NCI-H1417 (cell line): ENCODE results near the gene BTBD9.
"Not testable (repeated sequence)": the region's sequence is repeated elsewhere in the genome, so short reads cannot be mapped to it uniquely, and the experiment has no call there.

Experiments used
- DNase-seq, 3 experiments: peaks; one replicate each; lab custom pipeline; 2025; lab: John Stamatoyannopoulos, UW

The BTBD9 gene

GRCh38 chr6:38387971-38388370 is 251.8 kb downstream of the BTBD9 start:
- DNase-seq = no peak

- DNase-seq = no peak
Observed at GRCh38 chr6:38387461-38387860, 252.3 kb downstream of the BTBD9 start.

DNA sequence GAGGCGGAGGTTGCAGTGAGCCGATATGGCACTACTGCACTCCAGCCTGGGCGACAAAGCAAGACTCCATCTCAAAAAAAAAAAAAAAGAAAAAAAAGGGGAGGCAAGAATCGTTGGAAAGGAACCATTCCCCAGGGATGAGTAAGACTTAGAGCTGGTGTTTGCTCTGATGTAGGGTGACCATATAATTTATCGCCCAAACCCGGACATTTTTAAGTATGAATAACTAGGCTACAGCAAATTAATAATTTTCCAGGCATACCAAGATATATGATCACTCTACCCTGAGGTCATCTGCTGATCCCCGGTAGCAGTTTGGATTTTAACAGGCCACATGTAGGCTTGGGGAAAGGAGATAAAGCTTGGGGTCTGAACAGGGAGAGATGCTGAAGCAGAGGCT is 260.9 kb downstream of the BTBD9 start:
- DNase-seq = no peak

DNA sequence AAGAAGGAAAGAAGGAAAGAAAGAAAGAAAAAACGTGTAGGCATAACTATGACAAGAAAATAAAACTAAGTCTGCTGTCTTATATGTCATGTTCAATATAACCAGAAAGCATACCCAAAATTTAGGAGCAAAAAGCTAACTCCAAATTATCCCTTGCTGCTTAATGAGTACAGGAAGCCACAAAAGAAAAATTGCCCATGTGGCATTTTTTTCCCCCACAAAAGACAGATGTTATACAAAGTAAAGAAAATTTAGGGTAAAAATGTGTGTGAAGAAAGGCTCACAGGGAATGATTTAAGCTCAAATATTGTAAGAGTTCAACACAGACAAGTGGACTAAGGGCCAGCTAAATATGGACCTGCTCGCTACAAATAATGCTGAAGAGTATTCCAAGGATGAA is 263.8 kb downstream of the BTBD9 start:
- DNase-seq = no peak

DNA sequence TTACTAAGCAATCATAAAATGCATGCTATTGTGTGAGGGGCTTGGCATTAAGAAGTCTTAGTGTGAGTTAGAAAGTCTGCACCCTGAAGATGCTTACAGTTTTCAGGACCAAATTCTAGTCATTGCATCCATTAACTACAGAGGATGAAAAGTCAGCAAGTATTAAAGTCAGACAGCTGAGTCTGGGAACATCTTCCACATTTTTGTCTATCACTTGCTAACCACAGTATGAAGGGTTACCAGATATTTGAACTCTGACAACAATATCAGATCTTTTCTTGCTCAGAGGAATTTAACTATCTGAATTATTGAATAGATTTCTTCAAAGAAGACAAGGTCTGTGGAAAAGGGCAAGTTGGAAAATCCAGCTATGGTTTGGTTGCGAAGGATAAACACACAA is 264.4 kb downstream of the BTBD9 start:
- DNase-seq = no peak

- peak in 2 of 3 experiments; percentile 26 to 42 for DNase-seq
Observed at GRCh38 chr6:38371881-38372280, 267.8 kb downstream of the BTBD9 start.

- DNase-seq = peak; percentile 8 to 61 (median 12)
Observed at GRCh38 chr6:38370653-38371601, 268.8 kb downstream of the BTBD9 start.

GRCh38 chr6:38367231-38367630 is 272.5 kb downstream of the BTBD9 start:
- DNase-seq = no peak

DNA sequence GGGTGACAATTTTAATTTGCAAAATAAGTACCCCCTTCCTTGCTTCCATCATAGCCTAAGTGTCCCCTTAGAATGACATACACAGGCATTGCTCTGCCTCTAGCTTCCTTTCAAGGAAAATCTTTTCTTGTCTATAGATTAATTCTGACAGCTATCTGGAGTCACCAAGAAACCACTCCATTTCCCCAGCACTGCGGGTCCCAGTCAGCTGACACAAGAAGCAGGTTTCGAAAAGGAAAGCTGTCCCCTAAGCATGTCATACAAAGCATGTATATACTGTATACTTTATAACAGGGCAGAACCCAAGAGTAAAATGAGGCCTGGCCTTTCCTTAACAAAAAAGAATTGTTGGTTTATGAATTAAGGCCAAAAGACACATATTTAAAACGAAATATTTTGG is 273.5 kb downstream of the BTBD9 start:
- no peak for DNase-seq

DNA sequence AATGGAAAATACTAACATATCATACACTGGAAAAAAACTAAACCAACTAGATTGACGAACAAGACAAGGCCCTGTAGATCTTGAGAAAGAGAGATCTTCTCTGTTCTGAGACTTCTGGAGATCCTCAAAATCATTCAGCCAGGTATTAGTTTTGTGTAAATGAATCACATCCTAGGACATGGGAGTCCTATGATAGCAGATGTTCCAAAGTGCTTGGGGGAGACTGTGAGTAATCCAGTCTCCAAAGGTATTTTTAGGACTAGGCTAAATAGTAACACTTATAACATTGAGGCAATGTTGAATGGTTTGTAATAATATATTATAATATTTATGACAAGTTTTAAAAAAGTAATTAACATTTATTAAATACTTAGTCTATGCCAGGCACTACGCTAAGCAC is 275.0 kb downstream of the BTBD9 start:
- DNase-seq = no peak

DNA sequence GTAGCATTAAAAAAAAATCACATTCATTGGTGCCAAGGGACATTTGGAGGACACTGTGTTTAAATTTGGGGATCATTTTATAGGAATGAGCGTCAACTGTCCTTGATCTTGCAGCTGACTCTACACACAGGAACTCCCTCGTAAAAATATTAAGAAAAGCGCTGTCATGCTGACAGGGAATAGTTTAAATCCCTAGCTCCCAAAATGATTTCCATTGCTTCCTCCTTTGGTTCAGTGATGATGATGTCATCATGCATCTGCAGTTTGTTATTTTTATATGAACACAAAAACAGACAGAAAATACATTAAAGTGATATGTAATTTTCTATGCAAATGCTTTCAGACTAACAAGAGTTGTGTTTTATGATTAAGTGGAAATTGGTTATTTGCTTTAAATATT is 275.6 kb downstream of the BTBD9 start:
- DNase-seq = no peak

- DNase-seq = no peak
Observed at GRCh38 chr6:38355519-38355918, 284.2 kb downstream of the BTBD9 start.

DNA sequence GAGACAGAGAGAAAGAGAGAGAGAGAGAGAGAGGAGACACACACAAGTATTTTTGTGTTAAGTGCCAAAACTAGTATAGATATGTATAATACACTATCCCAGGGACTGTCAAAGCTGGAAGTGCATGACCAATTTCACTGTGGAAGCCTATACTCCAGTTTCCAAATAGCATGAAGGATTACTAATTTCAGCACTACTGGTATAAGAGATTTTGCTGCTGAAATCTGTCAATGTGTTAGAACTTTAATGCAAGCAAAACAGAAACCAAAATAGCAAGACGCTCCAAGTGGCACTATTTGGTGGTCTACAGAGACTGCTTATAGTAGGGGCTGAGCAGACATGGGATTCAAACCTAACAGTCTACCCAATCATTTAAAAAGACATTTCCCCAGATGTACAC is 284.8 kb downstream of the BTBD9 start:
- DNase-seq = peak in 1 of 3 experiments; percentile 39

- no peak for DNase-seq
Observed at GRCh38 chr6:38354037-38354381, 285.7 kb downstream of the BTBD9 start.

DNA sequence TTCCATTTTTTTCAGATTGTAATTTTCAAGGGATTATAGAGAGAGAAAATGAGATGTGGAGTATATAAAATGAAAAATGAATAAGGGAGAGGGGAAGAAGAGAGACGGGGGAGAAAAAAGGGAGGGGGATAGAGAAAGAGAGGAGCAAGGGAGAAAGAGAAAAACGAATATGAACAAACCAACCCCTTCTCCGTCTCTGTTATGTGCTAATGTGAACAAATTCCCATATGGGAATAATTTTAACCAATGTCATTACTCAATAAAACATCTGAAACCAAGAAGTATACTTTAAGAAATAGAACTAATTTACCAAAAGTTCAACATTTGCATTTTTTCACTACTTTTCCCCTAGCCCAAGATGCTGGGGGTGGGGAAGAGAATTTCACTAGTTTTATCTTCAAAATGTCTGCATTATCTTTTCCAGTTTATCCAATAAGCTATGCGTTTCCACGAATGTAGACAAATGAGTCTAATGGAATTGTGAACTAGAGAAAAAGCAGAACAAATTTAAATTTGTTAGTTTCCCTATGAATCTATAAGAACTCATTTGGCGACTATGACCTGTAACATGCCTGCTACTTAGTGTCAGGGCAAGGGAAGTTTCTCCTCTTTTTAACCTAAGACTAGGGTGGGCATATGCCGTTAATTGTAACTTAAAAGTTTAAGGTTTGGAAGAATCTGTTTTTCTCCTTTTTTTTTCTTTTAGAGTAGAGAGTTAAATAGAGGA is 286.3 kb downstream of the BTBD9 start:
- no peak for DNase-seq

DNA sequence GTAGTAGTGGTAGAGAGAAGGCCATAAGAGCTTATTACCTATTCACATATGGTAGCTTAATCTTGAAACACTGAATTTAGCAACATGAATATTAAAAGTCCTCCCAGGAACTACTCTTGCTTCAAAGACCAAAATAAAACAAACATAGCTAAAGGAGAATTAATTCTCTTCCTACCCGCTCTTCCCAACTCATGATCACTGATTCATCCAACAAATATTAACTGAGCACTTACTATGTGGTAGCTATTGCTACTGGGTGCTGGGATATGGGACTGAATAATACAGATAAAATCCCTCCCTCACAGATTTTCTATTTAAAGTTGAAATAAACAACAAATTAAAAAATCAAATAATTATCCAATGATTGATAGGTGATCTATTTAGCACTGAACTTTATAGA is 287.1 kb downstream of the BTBD9 start:
- no peak for DNase-seq

- peak in 1 of 3 experiments; percentile 6 for DNase-seq
Observed at GRCh38 chr6:38350942-38351341, 288.8 kb downstream of the BTBD9 start.

GRCh38 chr6:38350220-38350619 is 289.5 kb downstream of the BTBD9 start:
- no peak for DNase-seq

DNA sequence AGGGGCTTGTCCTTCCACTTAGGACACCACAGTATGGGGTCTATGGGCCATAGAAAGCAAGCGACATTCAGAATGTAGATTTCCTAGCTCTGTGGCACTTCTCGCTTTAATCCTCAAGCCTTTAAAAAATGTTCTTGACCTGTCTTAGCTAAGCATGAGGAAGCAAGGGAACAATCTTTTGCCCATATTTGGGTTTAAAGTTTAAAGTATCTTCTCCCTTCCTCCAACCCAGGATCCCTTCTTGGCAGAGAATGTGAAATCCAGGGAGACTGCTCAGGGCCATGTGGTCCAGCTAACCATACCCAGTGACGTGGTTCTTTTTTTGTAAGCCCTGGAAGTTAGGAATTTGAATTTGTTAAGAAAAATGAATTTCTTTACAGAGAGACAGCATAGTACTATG is 289.9 kb downstream of the BTBD9 start:
- DNase-seq = no peak

DNA sequence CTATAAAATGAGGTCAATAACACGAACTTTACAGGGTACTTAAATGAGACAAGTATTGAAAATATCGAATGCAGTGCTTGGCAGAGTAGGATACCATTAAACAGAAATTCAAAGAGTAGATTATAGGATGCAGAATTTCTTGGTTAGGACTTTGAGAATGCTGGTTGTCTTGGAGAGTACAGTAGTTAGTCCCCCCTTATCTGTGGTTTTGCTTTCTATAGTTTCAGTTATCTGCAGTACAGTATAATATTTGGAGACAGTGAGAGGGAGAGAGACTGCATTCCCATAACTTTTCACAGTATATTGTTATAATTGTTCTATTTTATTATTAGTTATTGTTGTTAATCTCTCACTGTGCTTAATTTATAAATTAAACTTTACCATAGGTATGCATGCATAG is 290.5 kb downstream of the BTBD9 start:
- DNase-seq = no peak

DNA sequence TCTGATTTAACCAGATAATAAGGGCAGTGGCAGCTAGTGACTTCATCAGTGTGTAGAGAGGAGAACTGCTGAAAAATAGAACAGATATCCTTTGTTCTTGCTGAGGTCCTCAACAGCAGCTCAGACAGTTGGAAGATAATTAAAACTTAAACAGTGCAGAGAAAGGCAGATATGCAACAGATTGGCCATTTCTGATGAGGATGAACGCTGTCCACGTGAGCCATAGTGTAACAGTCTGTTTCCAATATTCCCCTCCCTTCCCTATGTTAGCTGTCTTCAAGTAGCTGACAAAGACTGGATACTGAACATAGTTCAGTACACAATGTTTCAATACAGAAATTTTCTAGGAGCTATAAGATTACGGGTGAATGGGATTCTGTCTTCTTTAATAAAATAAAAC is 291.4 kb downstream of the BTBD9 start:
- no peak for DNase-seq

- not testable (repeated sequence) for DNase-seq
Observed at GRCh38 chr6:38347829-38348228, 291.9 kb downstream of the BTBD9 start.
